ENCODE results near the gene PXK.

DNA sequence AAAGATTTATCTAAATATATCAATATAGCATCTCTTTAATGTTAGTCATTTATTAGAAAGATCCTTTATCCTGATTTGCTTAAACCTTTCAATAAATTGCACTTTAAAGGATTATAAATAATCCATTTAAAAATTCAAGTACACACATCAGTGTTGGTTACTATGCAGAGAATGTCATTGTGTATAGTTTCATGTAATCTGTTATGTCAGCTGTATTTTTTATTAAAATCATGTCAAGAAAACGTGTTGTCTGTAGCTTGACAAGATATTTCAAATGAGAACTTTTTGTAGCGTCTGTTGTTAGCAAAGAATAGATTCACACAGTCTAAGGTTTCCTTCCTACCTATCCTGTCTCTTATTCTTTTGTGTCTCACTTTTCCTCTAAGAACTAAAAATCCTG, 93.1 kb downstream of the PXK start:
- TF ChIP-seq CTCF (optimal IDR thresholded peaks at IDR 0.05 in 1 of 3, IDR thresholded peaks at IDR 0.05 in 1 of 3, conservative IDR thresholded peaks at IDR 0.05 in 1 of 3; ENCODE audit: extremely low read depth in 1 of 3, insufficient read depth in 2 of 3, low read length in 3 of 3), result no peak
- TF ChIP-seq EZH2 (IDR thresholded peaks at IDR 0.05; ENCODE audit: low read length), result no peak

Measured in keratinocyte (primary cell).